SU-DHL-6 (cell line): ENCODE data around the gene ATG9B.

Source experiments
- H2AFZ ChIP-seq: fragments of 200-600 bp; sonication (generic); 2 replicates; pipeline ENCODE4 v1.6.1; 2014; ENCODE audit warnings: low read depth, mild to moderate bottlenecking, moderate library complexity, mixed read lengths, antibody characterized with exemption, low read length; ENCODE audit not compliant: severe bottlenecking
- H3F3A ChIP-seq: fragments of 200-600 bp; shearing (Covaris generic); 2 replicates; pipeline ENCODE4 v1.6.0; 2016; ENCODE audit warnings: antibody characterized with exemption, mild to moderate bottlenecking; ENCODE audit not compliant: insufficient read depth
- H3K27ac ChIP-seq: fragments of 200-600 bp; sonication (generic); 2 replicates; pipeline ENCODE4 v1.5.1; 2016; ENCODE audit warnings: low read depth, mild to moderate bottlenecking, low read length, moderate library complexity, mixed read lengths
- H3K27me3 ChIP-seq: fragments of 200-600 bp; sonication (generic), shearing (Covaris generic); 2 replicates; pipeline ENCODE4 v1.6.0; 2014; ENCODE audit warnings: mild to moderate bottlenecking, low read length
- H3K36me3 ChIP-seq: fragments of 200-600 bp; sonication (generic); 2 replicates; pipeline ENCODE4 v1.6.1; 2014; ENCODE audit warnings: mild to moderate bottlenecking, low read length, mixed read lengths
- H3K4me2 ChIP-seq: fragments of 300-600, 200-600 bp; shearing (Covaris generic), sonication (generic); 2 replicates; pipeline ENCODE4 v1.6.0; 2014; ENCODE audit warnings: low read length, low read depth, mild to moderate bottlenecking; ENCODE audit not compliant: poor library complexity, severe bottlenecking
- H3K4me3 ChIP-seq: fragments of 200-600 bp; sonication (generic); 2 replicates; pipeline ENCODE4 v1.5.1; 2014; ENCODE audit warnings: antibody characterized with exemption, low read length, mild to moderate bottlenecking, mixed read lengths; ENCODE audit not compliant: insufficient read depth, poor library complexity, severe bottlenecking
- H3K79me2 ChIP-seq: fragments of 200-600 bp; sonication (generic); 2 replicates; pipeline ENCODE4 v1.6.1; 2014; ENCODE audit warnings: mild to moderate bottlenecking, low read length, moderate library complexity; ENCODE audit not compliant: insufficient read depth
- H3K9ac ChIP-seq: fragments of 200-600 bp; sonication (generic); 2 replicates; pipeline ENCODE4 v1.7.0; 2014; ENCODE audit warnings: mild to moderate bottlenecking, low read length
- H3K9me2 ChIP-seq: fragments of 200-600 bp; sonication (generic); replicated peaks from 2 replicates; pipeline ENCODE4 v1.6.1; 2014; ENCODE audit warnings: low read length; ENCODE audit not compliant: insufficient read depth
- H3K9me3 ChIP-seq: fragments of 200-600 bp; sonication (generic); 2 replicates; pipeline ENCODE4 v1.6.1; 2014; ENCODE audit warnings: low read length, mixed read lengths; ENCODE audit not compliant: insufficient read depth
- H4K20me1 ChIP-seq: fragments of 200-600 bp; sonication (generic); 2 replicates; pipeline ENCODE4 v1.6.1; 2014; ENCODE audit warnings: low read depth, mild to moderate bottlenecking, antibody characterized with exemption, low read length, moderate library complexity, mixed read lengths
- CTCF ChIP-seq: fragments of 200-600 bp; sonication (generic); IDR thresholded peaks from one replicate; pipeline ENCODE4 v1.5.1; 2017; ENCODE audit warnings: antibody characterized with exemption, mild to moderate bottlenecking, low read length, moderate library complexity; ENCODE audit not compliant: insufficient read depth, poor library complexity, severe bottlenecking
- EZH2phosphoT487 ChIP-seq: fragments of 200-600 bp; sonication (generic), shearing (Covaris generic); conservative IDR thresholded peaks from 2 replicates; pipeline ENCODE4 v1.6.1; 2018; ENCODE audit warnings: mild to moderate bottlenecking, antibody characterized with exemption, low read length, moderate library complexity, mixed read lengths

ATG9B gene

GRCh38 chr7:150994838-150995510, 29.3 kb downstream of the ATG9B start:
- TF ChIP-seq EZH2phosphoT487: no peak
- TF ChIP-seq CTCF: no peak
- Histone ChIP-seq H3F3A (no peaks in the 10 kb centered on the region), H3K9me3 (no peaks in the 10 kb centered on the region; the same call in 1 of the 2 replicates), H3K36me3 (no peaks in the 10 kb centered on the region), H2AFZ (no peak overlapping the region), H3K27ac (no peak overlapping the region), H3K4me3 (no peak overlapping the region), H3K4me2 (no peak overlapping the region), H3K27me3 (no peaks in the 10 kb centered on the region), H3K9me2 (no peaks in the 10 kb centered on the region), H3K79me2 (no peaks in the 10 kb centered on the region), H3K9ac (no peak overlapping the region), H4K20me1 (no peaks in the 10 kb centered on the region)

- Histone ChIP-seq H3K9me2 (no peaks in the 10 kb centered on the region), H2AFZ (no peak overlapping the region), H3K9ac (no peak overlapping the region), H3K4me3 (no peak overlapping the region), H4K20me1 (no peaks in the 10 kb centered on the region), H3K36me3 (no peaks in the 10 kb centered on the region), H3K27me3 (no peaks in the 10 kb centered on the region), H3K79me2 (no peaks in the 10 kb centered on the region), H3K9me3 (no peaks in the 10 kb centered on the region; the same call in 1 of the 2 replicates), H3K4me2 (no peak overlapping the region), H3F3A (no peaks in the 10 kb centered on the region), H3K27ac (no peak overlapping the region)
- TF ChIP-seq CTCF (no peak), EZH2phosphoT487 (no peak)
These were observed 30.0 kb downstream of the ATG9B start for GRCh38 chr7:150994141-150994837.

- H2AFZ ChIP-seq: no peak overlapping the region
- H3K79me2 ChIP-seq: no peaks in the 10 kb centered on the region
- no peaks in the 10 kb centered on the region for H4K20me1 ChIP-seq
- H3K9me2 ChIP-seq: no peaks in the 10 kb centered on the region
- TF ChIP-seq CTCF: no peak
- TF ChIP-seq EZH2phosphoT487: no peak
- no peak overlapping the region for H3K4me2 ChIP-seq
- no peaks in the 10 kb centered on the region for H3F3A ChIP-seq
- no peaks in the 10 kb centered on the region for H3K27me3 ChIP-seq
- no peaks in the 10 kb centered on the region for H3K36me3 ChIP-seq
- no peaks in the 10 kb centered on the region; the same call in 1 of the 2 replicates for H3K9me3 ChIP-seq
- H3K27ac ChIP-seq: no peak overlapping the region
- no peak overlapping the region for H3K4me3 ChIP-seq
- H3K9ac ChIP-seq: no peak overlapping the region
These were observed 30.8 kb downstream of the ATG9B start for GRCh38 chr7:150993511-150993910.
